Spinal cord (tissue), 10 donors: ENCODE measurements around the gene OR1N2. TPM values are rescaled to one million over a fixed set of nuclear protein-coding genes. Genes with fewer than 3 reads are reported as not detected.
"Not testable (repeated sequence)": the region's sequence is repeated elsewhere in the genome, so short reads cannot be mapped to it uniquely, and the experiment has no call there.

Experiments used
- DNase-seq, 6 donors: peaks; one replicate each; pipeline versions ENCODE4 v3.0.0 to v3.0.0-alpha.2; 2013 to 2015; ENCODE audit warnings: low spot score in 6 of 6, low read depth in 4 of 6
- H3K27ac ChIP-seq: one replicate; pipeline ENCODE4 v1.5.1; 2013; ENCODE audit warnings: low read depth, low read length, control low read depth
- H3K27me3 ChIP-seq: one replicate; pipeline ENCODE4 v1.6.1; 2013; ENCODE audit warnings: low read length; ENCODE audit not compliant: control insufficient read depth, insufficient read depth
- H3K36me3 ChIP-seq: one replicate; pipeline ENCODE4 v1.6.1; 2013; ENCODE audit warnings: low read length; ENCODE audit not compliant: control insufficient read depth, insufficient read depth
- H3K4me1 ChIP-seq: one replicate; pipeline ENCODE4 v1.6.1; 2013; ENCODE audit warnings: low read length; ENCODE audit not compliant: control insufficient read depth, insufficient read depth
- H3K4me3 ChIP-seq: one replicate; pipeline ENCODE4 v1.5.1; 2013; ENCODE audit warnings: low read depth, low read length, control low read depth
- H3K9me3 ChIP-seq: one replicate; pipeline ENCODE4 v1.6.1; 2013; ENCODE audit warnings: low read length; ENCODE audit not compliant: control insufficient read depth, insufficient read depth
- WGBS: methylation state at CpG from one replicate; pipeline ENCODE4 v1.1.5; 2013; ENCODE audit warnings: missing lambda C conversion rate; ENCODE audit not compliant: insufficient coverage; 5-methylcytosine and 5-hydroxymethylcytosine counted together
- polyA plus RNA-seq, 2 donors: library from polyadenylated mRNA; unstranded; fragments of 120-200 nt; gene quantifications; one replicate each; pipeline ENCODE4 v1.2.1, GENCODE V29; 2013; ENCODE audit not compliant: insufficient read length in 2 of 2
- total RNA-seq, 2 donors: library from RNA; depleted of rRNA in 1 of 2; stranded (reverse); fragments of 120-200 nt in 1 of 2; fragments of >200 nt in 1 of 2; gene quantifications; one replicate each; pipeline versions ENCODE4 v1.2.3 to v1.2.4, GENCODE V29; 2013 to 2014
- donor health status: healthy.

OR1N2 gene
- total and polyA plus RNA-seq, 4 donors, result not detected

GRCh38 chr9:122537066-122537465, 15.8 kb upstream of the OR1N2 start:
- not testable (repeated sequence) for H3K4me3 ChIP-seq, DNase-seq, H3K4me1 ChIP-seq, H3K9me3 ChIP-seq, H3K27me3 ChIP-seq, H3K36me3 ChIP-seq, H3K27ac ChIP-seq
- no CpG with 5 or more reads among the region's 7 CpGs for WGBS

- Histone ChIP-seq H3K4me3 (no peak overlapping the region), H3K9me3 (no peaks in the 10 kb centered on the region), H3K27ac (no peak overlapping the region), H3K36me3 (no peaks in the 10 kb centered on the region), H3K27me3 (no peaks in the 10 kb centered on the region), H3K4me1 (no peaks in the 10 kb centered on the region)
- no peak for DNase-seq
- no CpG with 5 or more reads among the region's 2 CpGs for WGBS
Measured at GRCh38 chr9:122538757-122539156, 14.2 kb upstream of the OR1N2 start.

GRCh38 chr9:122546196-122546595, 6.7 kb upstream of the OR1N2 start:
- Histone ChIP-seq H3K4me3 (no peak overlapping the region), H3K27ac (no peak overlapping the region), H3K27me3 (no peaks in the 10 kb centered on the region), H3K4me1 (no peaks in the 10 kb centered on the region), H3K36me3 (no peaks in the 10 kb centered on the region), H3K9me3 (no peaks in the 10 kb centered on the region)
- 42% methylated on average over 5 of the region's 8 CpGs for WGBS
- no peak for DNase-seq

- H3K27me3 ChIP-seq, result peaks cover 2% of the 10 kb centered on the region
- no peak overlapping the region for H3K4me3 ChIP-seq
- H3K36me3 ChIP-seq, result no peaks in the 10 kb centered on the region
- WGBS, result 43% methylated on average over 2 of the region's 5 CpGs
- H3K9me3 ChIP-seq, result no peaks in the 10 kb centered on the region
- no peaks in the 10 kb centered on the region for H3K4me1 ChIP-seq
- no peak overlapping the region for H3K27ac ChIP-seq
- DNase-seq, result no peak
Measured at GRCh38 chr9:122551371-122551770, 1.5 kb upstream of the OR1N2 start.

GRCh38 chr9:122561446-122561845, 8.5 kb downstream of the OR1N2 start:
- H3K36me3 ChIP-seq, result no peaks in the 10 kb centered on the region
- H3K27me3 ChIP-seq, result no peaks in the 10 kb centered on the region
- no peaks in the 10 kb centered on the region for H3K9me3 ChIP-seq
- no peak overlapping the region for H3K4me3 ChIP-seq
- H3K4me1 ChIP-seq, result no peaks in the 10 kb centered on the region
- no peak overlapping the region for H3K27ac ChIP-seq
- WGBS, result 88% methylated on average over 4 of the region's 4 CpGs
- no peak for DNase-seq

GRCh38 chr9:122562134-122562760, 9.3 kb downstream of the OR1N2 start:
- Histone ChIP-seq H3K4me1 (no peaks in the 10 kb centered on the region), H3K4me3 (no peak overlapping the region), H3K36me3 (no peaks in the 10 kb centered on the region), H3K9me3 (no peaks in the 10 kb centered on the region), H3K27ac (no peak overlapping the region), H3K27me3 (no peaks in the 10 kb centered on the region)
- DNase-seq, result no peak
- WGBS, result 33% methylated on average over 5 of the region's 9 CpGs

- 88% methylated on average over 4 of the region's 4 CpGs for WGBS
- Histone ChIP-seq H3K4me3 (no peak overlapping the region), H3K36me3 (no peaks in the 10 kb centered on the region)
Measured at GRCh38 chr9:122567901-122568300, 15.0 kb downstream of the OR1N2 start.

GRCh38 chr9:122572456-122572855, 19.5 kb downstream of the OR1N2 start:
- H3K27ac ChIP-seq, result no peak overlapping the region
- H3K36me3 ChIP-seq, result no peaks in the 10 kb centered on the region
- WGBS, result 68% methylated on average over 2 of the region's 2 CpGs
- no peak overlapping the region for H3K4me3 ChIP-seq
- DNase-seq, result no peak
- no peaks in the 10 kb centered on the region for H3K4me1 ChIP-seq
- H3K27me3 ChIP-seq, result no peaks in the 10 kb centered on the region
- H3K9me3 ChIP-seq, result no peaks in the 10 kb centered on the region

More at GRCh38 chr9:122567901-122568300, 15.0 kb downstream of the OR1N2 start:
- Histone ChIP-seq H3K27me3 (no peaks in the 10 kb centered on the region), H3K27ac (no peak overlapping the region), H3K4me1 (no peaks in the 10 kb centered on the region), H3K9me3 (no peaks in the 10 kb centered on the region)
- DNase-seq, result no peak

- WGBS, result 100% methylated on average over 1 of the region's 5 CpGs
- H3K27ac ChIP-seq, result no peak overlapping the region
- no peaks in the 10 kb centered on the region for H3K36me3 ChIP-seq
- DNase-seq, result no peak
- no peaks in the 10 kb centered on the region for H3K4me1 ChIP-seq
- H3K27me3 ChIP-seq, result no peaks in the 10 kb centered on the region
- no peaks in the 10 kb centered on the region for H3K9me3 ChIP-seq
- no peak overlapping the region for H3K4me3 ChIP-seq
Measured at GRCh38 chr9:122579874-122580273, 27.0 kb downstream of the OR1N2 start.

- Histone ChIP-seq H3K27ac (no peak overlapping the region), H3K4me1 (no peaks in the 10 kb centered on the region), H3K4me3 (no peak overlapping the region), H3K9me3 (no peaks in the 10 kb centered on the region), H3K36me3 (no peaks in the 10 kb centered on the region), H3K27me3 (no peaks in the 10 kb centered on the region)
- WGBS, result no CpG with 5 or more reads among the region's 3 CpGs
- no peak for DNase-seq
Measured at GRCh38 chr9:122580360-122580759, 27.4 kb downstream of the OR1N2 start.
